Gastrocnemius medialis (tissue), 4 donors: ENCODE data around the gene VGLL4.

Source experiments
- POLR2A ChIP-seq, 2 donors: fragments of 450-650 bp; IDR thresholded peaks; one replicate each; pipeline ENCODE4 v1.6.1; 2017; ENCODE audit warnings: antibody characterized with exemption in 2 of 2, mild to moderate bottlenecking in 2 of 2, moderate library complexity in 2 of 2
- TF ChIP-seq, protein P1 (sequence below), 5 experiments: fragments of 450-650 bp in 3 of 5; fragments of 200-600 bp in 2 of 5; sonication (generic) in 2 of 5; IDR thresholded peaks in 4 of 5; conservative IDR thresholded peaks in 1 of 5; 1 replicate in 4 of 5; 2 replicates in 1 of 5; pipeline ENCODE4 v1.5.1; 2016 to 2019; ENCODE audit warnings: antibody characterized with exemption in 5 of 5, mild to moderate bottlenecking in 3 of 5, moderate library complexity in 3 of 5

DNA sequence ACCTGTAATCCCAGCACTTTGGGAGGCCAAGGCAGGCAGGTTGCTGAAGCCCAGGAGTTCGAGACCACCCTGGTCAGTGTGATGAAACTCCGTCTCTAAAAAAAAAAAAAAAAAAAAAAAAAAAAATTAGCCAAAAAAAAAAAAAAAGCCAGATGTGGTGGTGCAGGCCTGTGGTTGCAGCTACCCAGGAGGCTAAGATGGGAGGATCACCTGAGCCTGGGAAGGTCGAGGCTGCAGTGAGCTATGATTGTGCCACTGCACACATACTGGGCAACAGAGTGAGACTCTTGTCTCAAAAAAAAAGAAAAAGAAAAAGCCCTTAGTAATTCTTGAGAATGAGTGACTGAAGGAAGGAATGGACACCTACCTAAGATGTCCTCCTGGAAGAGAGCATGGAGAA is 105.1 kb downstream of the VGLL4 start:
- TF ChIP-seq, protein P1, sequence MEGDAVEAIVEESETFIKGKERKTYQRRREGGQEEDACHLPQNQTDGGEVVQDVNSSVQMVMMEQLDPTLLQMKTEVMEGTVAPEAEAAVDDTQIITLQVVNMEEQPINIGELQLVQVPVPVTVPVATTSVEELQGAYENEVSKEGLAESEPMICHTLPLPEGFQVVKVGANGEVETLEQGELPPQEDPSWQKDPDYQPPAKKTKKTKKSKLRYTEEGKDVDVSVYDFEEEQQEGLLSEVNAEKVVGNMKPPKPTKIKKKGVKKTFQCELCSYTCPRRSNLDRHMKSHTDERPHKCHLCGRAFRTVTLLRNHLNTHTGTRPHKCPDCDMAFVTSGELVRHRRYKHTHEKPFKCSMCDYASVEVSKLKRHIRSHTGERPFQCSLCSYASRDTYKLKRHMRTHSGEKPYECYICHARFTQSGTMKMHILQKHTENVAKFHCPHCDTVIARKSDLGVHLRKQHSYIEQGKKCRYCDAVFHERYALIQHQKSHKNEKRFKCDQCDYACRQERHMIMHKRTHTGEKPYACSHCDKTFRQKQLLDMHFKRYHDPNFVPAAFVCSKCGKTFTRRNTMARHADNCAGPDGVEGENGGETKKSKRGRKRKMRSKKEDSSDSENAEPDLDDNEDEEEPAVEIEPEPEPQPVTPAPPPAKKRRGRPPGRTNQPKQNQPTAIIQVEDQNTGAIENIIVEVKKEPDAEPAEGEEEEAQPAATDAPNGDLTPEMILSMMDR (IDR thresholded peaks at IDR 0.05 in 4 of 5, conservative IDR thresholded peaks at IDR 0.05 in 1 of 5): no peak
- TF ChIP-seq POLR2A (IDR thresholded peaks at IDR 0.05): no peak
